Endothelial cell of umbilical vein (primary cell): Measurements from ENCODE around the gene NUP107.

Experiments
- CTCF ChIP-seq, 2 donors: IDR thresholded peaks; 1 replicate in 1 of 2; 2 replicates in 1 of 2; pipeline ENCODE4 v1.5.1; 2011; ENCODE audit warnings: low read length in 2 of 2, mild to moderate bottlenecking in 2 of 2, moderate library complexity in 2 of 2, control low read depth in 1 of 2, inconsistent platforms in 1 of 2, low read depth in 1 of 2; ENCODE audit not compliant: insufficient read depth in 1 of 2; ENCODE audit errors: extremely low read depth in 1 of 2
- POLR2A ChIP-seq: IDR thresholded peaks from 2 replicates; pipeline ENCODE4 v1.6.1; 2012; ENCODE audit warnings: low read depth, mild to moderate bottlenecking, control low read depth, low read length

DNA sequence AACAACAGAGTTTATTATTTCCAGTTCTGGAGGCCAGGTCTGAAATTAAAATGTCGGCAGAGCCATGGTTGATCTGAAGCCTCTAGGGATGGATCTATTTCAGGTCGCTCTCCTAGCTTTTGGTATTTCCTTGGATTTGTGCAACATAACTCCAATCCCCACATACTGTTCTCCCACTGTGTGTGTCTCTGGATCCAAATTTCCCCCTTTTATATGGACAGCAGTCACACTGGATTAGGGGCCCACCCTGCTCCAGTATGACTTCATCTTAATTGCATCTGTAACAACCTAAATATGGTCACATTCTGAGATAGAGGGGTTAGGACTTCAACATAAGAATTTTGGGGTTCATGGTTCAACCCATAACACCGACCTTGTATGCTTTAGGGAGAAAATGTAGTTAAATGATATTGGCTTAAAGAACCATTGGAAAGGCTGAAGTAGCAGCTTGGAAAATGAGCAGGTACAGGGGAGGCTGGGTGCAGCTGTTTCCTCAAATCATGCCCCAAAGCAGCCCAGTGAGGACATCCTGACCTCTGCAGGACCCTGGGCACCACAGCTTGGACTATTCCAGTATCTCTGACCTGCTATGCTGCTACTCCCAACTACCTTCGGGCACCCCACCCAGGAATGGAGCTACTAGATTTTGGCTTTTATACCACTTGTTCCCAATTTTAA is 107.3 kb downstream of the NUP107 start:
- no peak for TF ChIP-seq POLR2A
- TF ChIP-seq CTCF (IDR thresholded peaks at IDR 0.05; ENCODE audit: extremely low read depth in 1 of 2, insufficient read depth in 1 of 2, low read depth in 1 of 2, low read length in 2 of 2), result no peak
